ENCODE measurements around the gene APLP2.

The APLP2 gene

DNA sequence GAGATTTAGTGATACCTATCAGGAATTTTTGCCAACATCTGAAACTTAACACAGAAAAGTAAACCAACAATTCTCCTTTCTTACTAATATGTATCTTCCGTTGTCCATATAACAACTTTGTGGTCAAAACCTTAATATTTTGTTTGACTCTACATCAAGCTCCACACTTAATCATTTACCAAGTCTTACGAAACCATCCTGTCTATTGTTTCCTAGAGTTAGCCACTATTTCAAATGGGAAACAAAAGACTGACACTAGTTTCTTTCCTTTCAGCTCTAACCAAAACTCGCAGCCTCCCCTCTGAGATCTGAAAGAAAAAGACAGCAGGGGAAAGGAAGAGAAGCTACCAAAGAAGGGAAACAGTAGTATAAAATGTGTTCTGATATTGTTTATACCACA is 40.6 kb upstream of the APLP2 start:
- no peak for DNase-seq (ENCODE audit: extremely low read depth, low read depth)
- TF ChIP-seq, protein P1, sequence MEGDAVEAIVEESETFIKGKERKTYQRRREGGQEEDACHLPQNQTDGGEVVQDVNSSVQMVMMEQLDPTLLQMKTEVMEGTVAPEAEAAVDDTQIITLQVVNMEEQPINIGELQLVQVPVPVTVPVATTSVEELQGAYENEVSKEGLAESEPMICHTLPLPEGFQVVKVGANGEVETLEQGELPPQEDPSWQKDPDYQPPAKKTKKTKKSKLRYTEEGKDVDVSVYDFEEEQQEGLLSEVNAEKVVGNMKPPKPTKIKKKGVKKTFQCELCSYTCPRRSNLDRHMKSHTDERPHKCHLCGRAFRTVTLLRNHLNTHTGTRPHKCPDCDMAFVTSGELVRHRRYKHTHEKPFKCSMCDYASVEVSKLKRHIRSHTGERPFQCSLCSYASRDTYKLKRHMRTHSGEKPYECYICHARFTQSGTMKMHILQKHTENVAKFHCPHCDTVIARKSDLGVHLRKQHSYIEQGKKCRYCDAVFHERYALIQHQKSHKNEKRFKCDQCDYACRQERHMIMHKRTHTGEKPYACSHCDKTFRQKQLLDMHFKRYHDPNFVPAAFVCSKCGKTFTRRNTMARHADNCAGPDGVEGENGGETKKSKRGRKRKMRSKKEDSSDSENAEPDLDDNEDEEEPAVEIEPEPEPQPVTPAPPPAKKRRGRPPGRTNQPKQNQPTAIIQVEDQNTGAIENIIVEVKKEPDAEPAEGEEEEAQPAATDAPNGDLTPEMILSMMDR (IDR thresholded peaks at IDR 0.05; ENCODE audit: low read depth, low read length, missing control alignments) = no peak
- H3K4me3 ChIP-seq (replicated peaks; ENCODE audit: low read depth, low read length) = no peak overlapping the region

DNA sequence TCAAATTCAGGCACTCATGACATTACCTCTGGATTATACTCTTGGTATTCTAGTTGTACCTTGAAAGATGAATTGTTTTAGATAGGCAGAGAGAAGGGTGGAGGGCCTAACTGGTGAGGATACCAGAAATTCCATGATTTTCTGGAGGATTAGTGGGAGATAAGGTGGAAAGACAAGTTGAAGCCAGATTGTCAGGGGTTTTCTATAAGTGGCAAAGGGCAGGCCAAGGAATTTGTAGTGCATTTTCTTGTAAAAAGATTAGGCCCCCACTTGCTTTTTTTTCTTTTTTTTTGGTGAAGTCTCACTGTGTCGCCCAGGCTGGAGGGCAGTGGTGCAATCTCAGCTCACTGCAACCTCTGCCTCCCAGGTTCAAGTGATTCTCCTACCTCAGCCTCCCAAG is 38.6 kb upstream of the APLP2 start:
- TF ChIP-seq, protein P1 (IDR thresholded peaks at IDR 0.05; ENCODE audit: low read depth, low read length, missing control alignments) = no peak
- DNase-seq (ENCODE audit: extremely low read depth, low read depth) = no peak
- H3K4me3 ChIP-seq (replicated peaks; ENCODE audit: low read depth, low read length) = no peak overlapping the region

DNA sequence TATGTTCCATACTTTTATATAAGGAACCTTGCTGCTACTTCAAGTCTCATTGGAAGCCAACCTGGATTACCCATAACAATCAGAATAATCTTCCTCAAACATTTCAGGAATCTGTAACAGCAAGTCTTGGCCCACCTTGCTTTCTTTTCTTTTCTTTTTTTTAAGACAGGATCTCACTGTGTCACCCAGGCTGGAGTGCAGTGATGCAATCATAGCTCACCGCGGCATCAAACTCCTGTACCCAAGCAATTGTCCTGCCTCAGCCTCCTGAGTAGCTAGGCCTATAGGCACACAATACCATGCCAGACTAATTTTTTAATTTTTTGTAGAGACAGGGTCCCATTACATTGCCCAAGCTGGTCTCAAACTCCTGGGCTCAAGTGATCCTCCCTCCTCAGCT is 37.7 kb upstream of the APLP2 start:
- TF ChIP-seq, protein P1 (IDR thresholded peaks at IDR 0.05; ENCODE audit: low read depth, low read length, missing control alignments) = no peak
- DNase-seq (ENCODE audit: extremely low read depth, low read depth) = no peak
- H3K4me3 ChIP-seq (replicated peaks; ENCODE audit: low read depth, low read length) = no peak overlapping the region

DNA sequence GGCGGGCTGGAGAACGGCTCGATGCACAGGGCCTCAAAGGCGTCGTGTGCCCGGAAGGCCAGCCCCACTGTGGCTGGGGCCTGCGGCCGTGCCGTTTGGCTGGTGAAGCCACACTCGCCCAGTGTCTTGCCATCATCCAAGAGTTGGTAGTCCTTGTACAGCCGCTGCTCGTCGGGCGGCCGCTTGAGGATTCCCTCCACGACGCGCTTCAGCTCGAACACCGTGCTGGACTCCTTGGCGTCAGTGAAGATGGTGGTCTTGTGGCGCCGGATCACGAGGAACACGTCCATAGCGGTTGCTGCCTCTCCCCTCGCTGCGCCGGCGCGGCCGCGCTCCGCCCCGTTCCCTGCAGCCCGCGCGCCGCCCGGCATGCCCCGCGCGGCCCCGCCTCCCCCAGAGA is 36.8 kb upstream of the APLP2 start:
- no peak for DNase-seq (ENCODE audit: extremely low read depth, low read depth)
- TF ChIP-seq, protein P1 (IDR thresholded peaks at IDR 0.05; ENCODE audit: low read depth, low read length, missing control alignments) = no peak
- H3K4me3 ChIP-seq (replicated peaks; ENCODE audit: low read depth, low read length) = no peak overlapping the region

DNA sequence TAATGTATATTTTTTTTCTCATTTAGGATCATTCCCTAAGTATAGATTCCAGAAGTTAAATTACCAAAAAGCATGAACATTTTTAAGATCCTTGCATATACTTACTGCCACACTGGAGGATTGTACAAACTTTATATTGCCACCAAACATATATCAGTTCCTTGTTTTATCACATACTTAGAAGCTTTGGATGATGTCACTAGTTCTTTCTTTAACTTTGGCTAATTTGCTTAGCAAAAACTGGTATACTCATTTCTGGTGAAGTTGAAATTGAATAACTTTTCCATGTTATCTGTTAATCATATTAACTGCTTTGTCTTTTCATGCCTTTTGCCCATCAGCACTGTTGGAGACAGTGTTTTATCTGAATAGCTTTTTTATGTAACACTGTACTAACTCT is 35.5 kb upstream of the APLP2 start:
- no peak for DNase-seq (ENCODE audit: extremely low read depth, low read depth)
- H3K4me3 ChIP-seq (replicated peaks; ENCODE audit: low read depth, low read length) = no peak overlapping the region
- TF ChIP-seq, protein P1 (IDR thresholded peaks at IDR 0.05; ENCODE audit: low read depth, low read length, missing control alignments) = no peak

DNA sequence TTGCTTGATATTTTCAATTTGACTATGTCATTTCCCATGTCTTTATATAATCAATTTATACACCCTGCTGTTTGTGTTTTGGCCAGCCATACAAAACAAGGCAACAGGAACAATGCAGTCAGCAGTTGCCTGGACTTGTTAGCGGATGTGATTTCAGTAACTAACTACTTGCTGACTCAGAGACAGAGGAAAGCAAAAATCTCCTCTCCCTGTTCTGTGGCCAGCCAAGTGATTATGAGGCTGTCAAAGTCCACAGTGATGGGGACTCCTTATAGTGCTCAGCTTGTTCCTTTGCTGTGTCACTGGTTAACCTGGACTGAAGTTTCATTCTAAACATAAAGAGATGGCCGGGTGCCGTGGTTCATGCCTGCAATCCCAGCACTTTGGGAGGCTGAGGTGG is 32.6 kb upstream of the APLP2 start:
- H3K4me3 ChIP-seq (replicated peaks; ENCODE audit: low read depth, low read length) = no peak overlapping the region
- peak; percentile 38 for DNase-seq (ENCODE audit: extremely low read depth, low read depth)
- TF ChIP-seq, protein P1 (IDR thresholded peaks at IDR 0.05; ENCODE audit: low read depth, low read length, missing control alignments) = no peak

DNA sequence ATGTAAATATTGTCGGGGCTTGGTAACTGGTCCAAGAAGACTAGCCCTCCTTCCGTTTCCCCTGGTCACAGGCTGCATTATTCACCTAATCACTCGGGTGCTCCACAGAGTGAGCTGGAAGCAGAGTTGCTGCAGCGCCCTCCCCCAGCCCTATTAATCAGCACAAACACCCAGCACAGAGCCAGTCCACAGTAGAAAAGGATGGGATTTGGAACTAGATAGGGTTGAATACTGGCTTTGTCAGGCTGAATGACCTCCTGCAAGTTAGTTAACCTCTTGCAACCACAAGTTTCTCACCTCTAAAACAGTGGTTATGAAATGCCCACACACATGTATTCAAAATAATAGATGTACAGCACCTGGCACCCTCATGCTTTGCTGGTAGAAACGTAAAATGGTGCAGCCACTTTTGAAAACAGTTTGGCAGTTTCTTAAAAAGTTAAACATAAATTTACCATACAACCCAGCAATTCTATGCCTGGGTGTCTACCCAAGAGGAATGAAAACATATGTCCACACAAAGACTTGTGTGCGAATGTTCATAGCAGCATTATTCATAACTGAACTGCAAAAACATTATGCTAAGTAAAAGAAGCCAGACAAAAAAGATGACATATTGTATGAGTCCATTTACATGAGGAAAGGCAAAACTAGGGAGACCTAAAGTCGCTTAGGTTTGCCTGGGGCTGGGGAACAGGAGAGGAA is 31.7 kb upstream of the APLP2 start:
- DNase-seq (ENCODE audit: extremely low read depth, low read depth) = no peak
- TF ChIP-seq, protein P1 (IDR thresholded peaks at IDR 0.05; ENCODE audit: low read depth, low read length, missing control alignments) = no peak
- no peak overlapping the region for H3K4me3 ChIP-seq (replicated peaks; ENCODE audit: low read depth, low read length)

Measured in HFF-Myc (cell line).